Activated CD8-positive, alpha-beta memory T cell treated with anti-CD3 and anti-CD28 coated beads for 36 hours (primary cell): ENCODE data around the gene CHRM5. TPM values are rescaled to one million over a fixed set of nuclear protein-coding genes. Genes with fewer than 3 reads are reported as not detected.
"Not testable (repeated sequence)": the region's sequence is repeated elsewhere in the genome, so short reads cannot be mapped to it uniquely, and the experiment has no call there.

Experiments
- CTCF ChIA-PET: fragments of 350-600 bp; sonication (Branson Sonifier 250); formaldehyde crosslinking; loops from one replicate; lab custom pipeline; 2021; ENCODE audit warnings: antibody characterized with exemption; lab: Charles Lee
- POLR2A ChIA-PET: fragments of 350-600 bp; sonication (Branson Sonifier 250); formaldehyde crosslinking; loops from one replicate; lab custom pipeline; 2021; ENCODE audit warnings: antibody characterized with exemption; lab: Charles Lee
- total RNA-seq, 2 experiments: library from RNA; stranded (reverse); gene quantifications; one replicate each; pipeline ENCODE4 v1.2.3, GENCODE V29; 2021

Gene CHRM5
- total RNA-seq, 2 experiments from 2014 or later: not detected

DNA sequence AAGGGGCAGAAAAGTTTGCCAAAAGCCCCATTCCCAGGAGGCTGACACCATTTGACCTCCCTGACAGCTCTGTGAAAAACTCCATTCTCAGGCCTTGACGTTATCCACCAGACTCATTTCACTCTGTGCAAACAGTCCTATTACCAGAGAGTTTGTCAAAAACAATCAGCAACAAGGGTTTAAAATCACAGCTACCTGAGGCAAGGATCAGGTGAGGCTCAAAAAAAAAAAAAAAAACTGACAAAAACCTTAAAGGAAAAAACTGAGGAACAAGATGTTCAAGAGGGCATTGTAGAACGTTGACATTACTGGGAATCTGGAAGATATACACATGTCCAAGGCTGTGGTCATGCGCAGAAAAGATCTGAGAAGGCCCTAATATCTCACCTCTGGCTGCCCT is 59.3 kb downstream of the CHRM5 start:
- CTCF ChIA-PET: interaction anchor here (0.6 kb wide), 1 partner anchor 12 kb away, joined by 4 read pairs; the partner anchor contains the start of gene AVEN
- POLR2A ChIA-PET: no interaction called here

DNA sequence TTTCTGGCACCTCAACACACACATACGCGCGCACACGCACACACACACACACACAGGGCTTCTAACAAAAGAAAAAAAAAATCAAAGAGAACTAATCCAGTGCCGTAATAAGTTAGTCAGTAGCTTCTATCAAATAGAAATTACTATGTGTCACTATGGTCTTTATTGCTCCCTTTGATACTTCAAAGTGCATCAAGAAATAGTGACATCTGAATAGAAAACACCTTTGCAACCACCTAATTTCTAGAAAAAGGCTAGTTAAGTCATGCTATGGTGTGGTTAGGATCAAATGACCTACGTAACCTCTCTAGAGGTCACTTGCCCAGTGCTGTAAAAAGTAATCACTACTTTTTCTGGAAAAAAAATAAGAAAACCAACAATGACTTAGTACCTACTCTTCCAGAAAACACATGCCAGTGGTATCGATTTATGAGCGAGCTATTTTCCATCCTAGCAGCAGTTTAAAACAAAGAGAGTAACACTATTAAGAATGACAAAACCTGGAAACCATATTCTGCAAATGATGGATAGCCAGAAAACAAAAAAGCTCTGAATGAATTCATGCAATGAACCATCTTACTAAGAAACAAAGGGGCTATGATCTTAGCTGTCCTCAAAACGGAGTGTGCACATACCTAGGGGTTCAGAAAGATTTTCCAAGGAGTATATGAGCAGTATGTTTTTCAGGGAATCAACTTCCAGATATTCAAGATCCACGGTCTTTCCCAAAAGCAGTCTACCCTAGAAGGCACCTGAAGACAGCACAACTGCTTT is 63.9 kb downstream of the CHRM5 start:
- ChIA-PET CTCF (no interaction called here), POLR2A (no interaction called here)

DNA sequence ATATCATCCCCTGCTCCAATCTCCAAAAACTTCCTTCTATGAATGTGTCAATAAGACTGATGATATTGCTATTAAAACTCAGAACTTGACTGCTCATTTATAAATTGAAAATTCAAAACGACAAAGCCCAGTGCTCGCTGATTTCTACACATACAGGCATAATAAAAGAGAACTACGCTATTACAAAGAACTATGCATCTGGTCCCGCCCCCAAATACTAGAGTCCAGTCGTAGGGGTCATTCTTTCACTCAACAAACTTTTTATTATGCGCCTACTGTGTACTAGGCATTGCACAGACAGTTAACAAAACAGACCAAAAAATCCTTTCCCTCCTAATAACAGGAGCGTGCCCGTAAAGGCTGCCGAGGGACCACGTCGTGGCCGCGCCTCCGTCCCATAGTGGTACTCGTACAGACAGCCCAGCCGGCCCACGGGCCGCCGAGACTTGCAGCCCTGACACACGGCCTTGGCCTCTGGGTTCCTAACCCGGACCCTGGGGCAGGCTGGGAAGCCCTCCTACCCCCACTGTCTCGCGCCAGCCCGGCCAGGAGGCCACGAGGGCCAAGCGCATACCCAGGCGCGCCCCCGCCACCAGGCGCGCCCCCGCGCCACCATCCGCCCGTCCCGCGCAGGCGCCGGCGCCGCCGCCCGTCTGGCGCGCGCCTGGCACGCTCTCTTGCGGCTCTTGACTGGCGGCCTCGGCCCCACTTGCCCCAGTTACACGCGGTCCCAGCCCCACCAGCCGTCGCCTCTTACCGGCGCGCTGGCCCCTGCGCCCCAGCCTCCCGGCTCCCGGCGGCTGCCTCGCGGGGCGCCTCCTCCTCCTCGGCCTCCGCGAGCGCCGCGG is 70.0 kb downstream of the CHRM5 start:
- POLR2A ChIA-PET: no interaction called here
- CTCF ChIA-PET: no interaction called here

DNA sequence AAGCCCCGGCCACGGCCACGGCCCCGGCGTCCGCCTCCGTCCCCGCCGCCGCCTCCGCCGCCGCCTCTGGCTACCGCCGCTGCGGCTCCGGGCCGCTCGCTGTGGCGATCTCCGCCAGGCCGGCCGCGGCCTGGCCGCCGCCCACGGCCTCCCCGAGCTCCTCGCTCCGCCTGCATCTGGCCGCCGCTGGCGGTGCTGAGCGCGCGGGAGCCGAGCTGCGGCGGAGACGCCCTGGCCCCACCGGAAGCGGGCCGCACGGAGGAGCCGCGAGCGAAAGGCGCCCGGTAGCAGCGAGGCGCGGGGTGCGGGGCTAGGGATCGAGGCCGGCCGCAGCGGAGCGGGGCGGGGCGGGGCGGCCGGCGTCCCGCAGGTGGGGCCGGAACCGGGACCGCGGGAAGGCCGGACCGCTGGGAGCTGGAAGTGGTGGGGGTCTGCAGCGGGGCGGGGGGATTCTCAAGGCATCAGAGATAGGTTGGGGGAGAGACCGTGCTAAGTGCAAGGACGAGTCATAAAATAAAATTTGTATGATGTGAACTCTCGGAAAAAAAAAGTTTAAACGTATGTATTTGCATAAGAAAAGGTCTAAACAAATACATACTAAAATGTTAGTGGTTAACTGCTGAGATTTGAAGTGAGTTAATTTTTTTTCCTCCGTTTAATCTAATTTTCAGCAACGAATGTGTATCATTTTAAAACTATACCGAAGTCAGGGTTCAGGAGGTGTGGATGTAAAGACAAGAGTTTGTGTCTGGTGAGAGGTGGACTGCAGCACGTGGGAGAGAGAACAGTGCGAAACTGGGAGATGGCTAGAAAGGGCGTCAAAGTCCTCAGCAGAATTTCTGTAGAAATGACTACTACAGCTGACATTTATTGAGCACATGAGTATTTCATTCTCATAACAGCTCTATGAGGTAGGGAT is 70.8 kb downstream of the CHRM5 start, which contains the start of gene AVEN:
AVEN (minus strand) TSS at position 334 of the 919 bp plus-strand sequence; CDS start at position 176, 158 bp downstream.
- ChIA-PET CTCF (interaction anchor here (0.6 kb wide), 1 partner anchor 12 kb away, joined by 4 read pairs; no protein-coding TSS in a partner anchor), POLR2A (interaction anchor here (1.0 kb wide), 1 partner anchor 172 kb away, joined by 3 read pairs; no protein-coding TSS in a partner anchor)

DNA sequence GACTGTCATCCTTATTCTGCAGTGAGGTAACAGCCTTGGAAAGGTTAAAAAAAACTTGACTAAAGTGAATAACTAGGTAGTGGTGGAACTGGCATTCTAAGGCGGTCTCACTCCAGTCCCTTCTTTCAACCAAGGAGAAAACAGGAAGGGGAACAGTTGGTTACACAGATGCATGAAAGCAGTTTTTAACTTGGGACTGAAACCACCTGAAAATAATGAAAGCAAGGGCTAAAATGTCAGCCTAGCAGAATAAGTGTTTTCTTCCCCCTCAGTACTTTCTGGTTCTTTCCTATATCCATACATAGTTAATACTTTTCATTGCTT is 71.5 kb downstream of the CHRM5 start:
- ChIA-PET POLR2A (interaction anchor here (1.0 kb wide), 1 partner anchor 171 kb away, joined by 3 read pairs; no protein-coding TSS in a partner anchor), CTCF (interaction anchor here (1.7 kb wide), 1 partner anchor 170 kb away, joined by 3 read pairs; the partner anchor contains the start of gene KATNBL1)

DNA sequence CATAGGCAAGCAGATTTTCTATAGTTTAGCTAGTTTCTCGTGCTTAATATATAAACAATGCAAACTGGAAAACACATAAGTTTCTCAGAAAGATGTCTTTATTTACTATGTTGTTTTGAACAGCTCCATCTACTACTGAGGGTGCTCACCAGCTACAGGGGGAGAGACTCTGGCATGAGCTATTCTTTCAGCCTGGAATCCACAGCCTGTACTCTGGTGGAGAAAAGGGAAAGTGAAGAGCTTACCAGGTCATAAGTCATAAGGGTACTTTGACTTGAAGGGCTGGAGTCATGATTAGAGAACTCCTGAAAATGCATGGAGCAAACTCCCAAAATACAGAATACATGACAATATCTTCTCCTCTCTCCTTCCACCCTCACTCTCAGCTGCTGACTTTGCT is 75.1 kb downstream of the CHRM5 start:
- ChIA-PET POLR2A (no interaction called here), CTCF (no interaction called here)

DNA sequence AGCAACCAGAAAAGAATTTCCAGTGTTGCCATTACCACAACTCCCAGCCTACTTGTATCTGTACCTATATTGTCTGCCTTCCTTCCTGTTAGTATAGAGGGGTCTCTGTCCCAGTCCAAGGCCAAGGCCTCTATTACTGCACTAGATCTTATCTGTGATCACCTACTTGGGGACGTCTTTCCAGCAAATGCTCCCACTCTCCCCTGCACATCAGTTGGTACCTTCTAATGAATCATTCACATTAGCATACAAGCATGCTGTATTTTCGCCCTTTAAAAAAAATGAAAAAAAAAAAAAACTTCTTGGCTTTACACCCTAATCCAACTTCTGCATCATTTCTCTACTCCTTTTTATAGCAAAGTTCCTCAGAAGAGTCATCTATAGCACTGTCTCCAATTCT is 75.5 kb downstream of the CHRM5 start:
- CTCF ChIA-PET: no interaction called here
- POLR2A ChIA-PET: no interaction called here

DNA sequence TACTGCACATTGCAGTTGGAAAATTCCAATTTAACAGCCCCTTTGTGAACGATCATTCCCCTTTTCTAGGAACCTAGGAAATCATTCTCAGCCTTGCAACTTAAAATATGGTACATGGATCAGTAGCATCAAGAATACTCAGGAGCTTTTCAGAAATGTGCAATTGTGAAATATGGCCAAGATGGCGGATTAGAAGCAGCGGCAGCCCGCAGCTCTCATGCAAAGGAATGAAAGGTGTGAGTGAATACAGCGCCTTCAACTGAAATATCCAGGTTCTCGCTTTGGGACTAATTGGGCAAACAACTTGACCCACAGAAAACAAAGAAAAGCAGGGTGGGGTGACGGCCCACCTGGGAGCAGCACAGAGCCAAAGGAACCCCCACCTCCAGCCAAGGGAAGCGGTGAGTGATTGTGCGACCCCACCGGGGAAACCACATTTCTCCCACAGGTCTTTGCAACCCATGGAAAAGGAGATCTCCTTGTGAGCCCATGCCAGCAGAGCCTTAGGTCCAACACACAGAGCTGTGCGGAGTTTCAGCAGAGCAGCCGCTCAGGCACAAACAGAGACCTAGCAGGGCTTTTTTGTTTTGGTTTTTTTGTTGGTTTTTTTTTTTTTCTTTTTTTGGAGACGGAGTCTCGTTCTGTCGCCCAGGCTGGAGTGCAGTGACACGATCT is 78.3 kb downstream of the CHRM5 start:
- POLR2A ChIA-PET: no interaction called here
- CTCF ChIA-PET: no interaction called here

DNA sequence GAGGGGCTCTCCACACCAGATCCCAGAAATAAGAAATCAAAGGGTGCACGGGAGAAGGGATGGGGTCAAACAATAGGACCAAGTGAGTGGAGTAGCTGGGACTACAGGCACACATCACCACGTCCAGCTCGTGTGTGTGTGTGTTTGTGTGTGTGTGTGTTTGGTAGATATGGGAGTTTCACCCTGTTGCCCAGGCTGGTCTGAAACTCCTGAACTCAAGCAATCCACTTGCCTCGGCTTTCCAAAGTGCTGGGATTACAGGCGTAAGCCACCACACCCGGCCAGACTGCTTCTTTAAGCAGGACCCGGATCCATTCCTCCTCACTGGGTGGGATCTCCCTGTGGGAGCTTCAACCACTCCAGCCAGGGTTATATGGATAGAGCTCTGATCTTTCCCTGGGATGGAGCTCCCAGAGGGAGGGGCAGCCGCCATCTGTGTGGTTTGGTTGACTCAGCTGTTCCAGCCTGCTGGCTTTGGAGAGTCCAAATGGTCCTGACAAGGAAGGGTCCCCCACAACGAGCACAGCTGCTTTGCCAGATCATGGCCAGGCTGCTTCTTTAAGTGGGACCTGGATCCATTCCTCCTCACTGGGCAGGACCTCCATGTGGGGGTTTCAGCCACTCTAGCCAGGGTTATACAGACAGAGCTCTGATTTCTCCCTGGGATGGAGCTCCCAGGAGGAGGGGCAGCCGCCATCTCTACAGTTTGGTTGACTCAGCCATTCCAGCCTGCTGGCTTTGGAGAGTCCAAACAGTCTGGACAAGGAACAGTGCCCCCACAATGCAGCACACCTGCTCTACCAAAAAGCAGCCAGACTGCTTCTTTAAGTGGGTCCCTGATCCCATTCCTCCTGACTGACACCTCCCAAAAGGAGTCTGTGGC is 79.8 kb downstream of the CHRM5 start:
- ChIA-PET POLR2A (no interaction called here), CTCF (interaction anchor here (0.5 kb wide), 1 partner anchor 13 kb away, joined by 3 read pairs; no protein-coding TSS in a partner anchor)

DNA sequence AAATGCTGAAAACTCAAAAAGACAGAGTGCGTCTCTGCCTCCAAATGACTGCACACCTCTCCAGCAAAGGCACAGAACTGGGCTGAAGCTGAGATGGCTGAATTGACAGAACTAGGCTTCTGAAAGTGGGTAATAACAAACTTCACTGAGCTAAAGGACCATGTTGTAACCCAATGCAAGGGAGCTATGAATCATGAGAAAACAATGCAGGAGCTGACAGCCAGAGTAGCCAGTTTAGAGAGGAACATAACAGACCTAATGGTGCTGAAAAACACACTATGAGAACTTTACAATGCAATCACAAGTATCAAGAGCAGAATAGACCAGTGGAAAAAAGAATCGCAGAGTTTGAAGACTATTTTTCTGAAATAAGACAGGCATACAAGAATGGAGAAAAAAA is 80.8 kb downstream of the CHRM5 start:
- ChIA-PET CTCF (no interaction called here), POLR2A (no interaction called here)

DNA sequence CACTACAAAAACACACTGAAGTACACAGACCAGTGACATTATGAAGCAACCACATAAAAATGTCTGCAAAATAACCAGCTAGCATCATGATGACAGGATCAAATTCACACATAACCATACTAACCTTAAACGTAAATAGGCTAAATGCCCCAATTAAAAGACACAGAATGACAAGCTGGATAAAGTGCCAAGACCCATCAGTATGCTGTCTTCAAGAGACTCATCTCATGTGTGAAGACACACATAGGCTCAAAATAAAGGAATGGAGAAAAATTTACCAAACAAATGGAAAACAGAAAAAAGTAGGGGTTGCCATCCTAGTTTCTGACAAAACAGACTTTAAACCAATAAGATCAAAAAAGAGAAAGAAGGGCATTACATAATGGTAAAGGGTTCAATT is 82.1 kb downstream of the CHRM5 start:
- POLR2A ChIA-PET, CTCF ChIA-PET: not testable (repeated sequence)

DNA sequence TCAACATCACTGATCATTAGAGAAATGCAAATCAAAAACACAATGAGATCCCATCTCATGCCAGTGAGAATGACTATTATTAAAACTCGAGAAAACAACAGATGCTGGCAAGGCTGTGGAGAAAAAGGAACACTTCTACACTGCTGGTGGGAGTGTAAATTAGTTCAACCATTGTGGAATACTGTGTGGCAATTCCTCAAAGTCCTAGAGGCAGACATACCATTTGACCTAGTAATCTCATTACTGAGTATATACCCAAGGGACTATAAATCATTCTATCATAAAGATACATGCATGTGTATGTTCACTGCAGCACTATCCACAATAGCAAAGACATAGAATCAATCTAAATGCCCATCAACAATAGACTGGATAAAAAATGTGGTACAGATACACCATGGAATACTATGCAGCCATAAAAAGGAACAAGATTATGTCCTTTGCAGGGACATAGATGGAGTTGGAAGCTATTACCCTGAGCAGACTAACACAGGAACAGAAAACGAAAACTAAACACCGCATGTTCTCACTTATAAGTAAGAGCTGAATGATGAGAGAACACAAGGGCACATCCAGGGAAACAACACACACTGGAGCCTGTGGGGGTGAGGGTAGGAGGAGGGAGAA is 85.9 kb downstream of the CHRM5 start:
- ChIA-PET CTCF (no interaction called here), POLR2A (no interaction called here)

DNA sequence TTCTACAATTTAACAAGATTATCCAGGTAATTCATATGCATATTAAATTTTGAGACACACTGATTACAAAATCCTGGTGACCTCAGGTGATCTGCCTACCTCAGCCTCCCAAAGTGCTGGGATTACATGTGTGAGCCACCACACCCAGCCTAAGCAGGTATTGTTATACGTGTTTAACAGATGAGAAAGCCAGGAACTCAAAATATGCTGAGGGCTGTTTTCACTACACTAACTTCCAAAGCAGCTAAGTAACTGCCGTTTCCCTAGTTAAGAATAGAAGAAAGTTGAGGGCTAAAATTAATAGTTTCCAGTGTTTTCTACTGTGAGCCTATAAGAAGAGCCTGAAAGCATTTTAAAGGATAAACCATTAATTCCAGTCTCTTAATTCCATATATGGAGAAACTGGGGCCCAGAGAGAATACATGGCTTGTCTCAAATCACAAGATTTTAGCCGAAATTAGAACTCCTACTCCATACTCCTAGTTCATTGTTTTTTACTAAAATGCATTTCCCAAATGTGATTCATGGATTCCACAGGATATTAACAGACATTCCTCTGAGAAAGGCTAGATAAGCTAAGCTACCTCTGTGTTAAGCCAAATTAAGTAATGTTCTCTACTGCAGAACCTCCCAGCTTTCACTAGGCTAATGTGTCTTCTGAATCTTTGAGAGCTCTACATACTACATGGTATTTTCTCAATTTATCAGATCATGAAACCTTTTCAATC is 87.7 kb downstream of the CHRM5 start:
- ChIA-PET POLR2A (no interaction called here), CTCF (no interaction called here)

DNA sequence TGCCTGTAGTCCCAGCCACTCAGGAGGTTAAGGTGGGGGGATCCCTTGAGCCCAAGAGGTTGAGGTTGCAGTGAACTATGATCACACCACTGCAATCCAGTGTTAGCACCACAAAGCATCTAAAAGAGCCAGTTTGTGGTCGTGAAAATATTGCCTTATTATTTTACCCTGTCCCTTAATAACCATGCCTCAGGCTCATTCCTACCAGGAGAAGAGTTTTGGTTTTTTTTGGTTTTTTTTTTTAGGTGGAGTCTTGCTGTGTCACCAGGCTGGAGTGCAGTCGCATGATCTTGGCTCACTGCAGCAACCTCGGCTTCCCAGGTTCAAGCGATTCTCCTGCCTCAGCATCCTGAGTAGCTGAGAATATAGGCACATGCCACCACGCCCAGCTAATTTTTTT is 88.6 kb downstream of the CHRM5 start:
- ChIA-PET POLR2A (no interaction called here), CTCF (no interaction called here)

DNA sequence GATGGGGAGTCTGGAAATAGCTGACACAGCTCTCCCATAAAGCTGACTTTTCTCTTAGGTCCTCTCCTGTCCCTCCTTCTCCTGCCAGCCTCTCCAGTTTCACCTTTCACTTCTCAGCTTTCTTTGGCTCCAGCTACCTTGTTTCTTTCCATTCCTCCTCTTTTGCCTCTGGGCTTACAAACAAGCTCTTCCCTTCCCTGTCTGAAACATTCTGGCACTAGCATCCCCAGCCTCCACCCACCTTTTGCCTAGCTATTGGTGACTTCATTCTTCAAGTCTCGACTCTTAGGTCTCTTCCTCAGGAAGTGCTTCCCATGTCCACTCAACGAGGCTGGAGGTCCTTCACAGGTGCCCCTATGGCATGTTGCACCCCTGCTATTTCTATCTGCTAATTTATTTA is 91.2 kb downstream of the CHRM5 start:
- ChIA-PET POLR2A (no interaction called here), CTCF (no interaction called here)

DNA sequence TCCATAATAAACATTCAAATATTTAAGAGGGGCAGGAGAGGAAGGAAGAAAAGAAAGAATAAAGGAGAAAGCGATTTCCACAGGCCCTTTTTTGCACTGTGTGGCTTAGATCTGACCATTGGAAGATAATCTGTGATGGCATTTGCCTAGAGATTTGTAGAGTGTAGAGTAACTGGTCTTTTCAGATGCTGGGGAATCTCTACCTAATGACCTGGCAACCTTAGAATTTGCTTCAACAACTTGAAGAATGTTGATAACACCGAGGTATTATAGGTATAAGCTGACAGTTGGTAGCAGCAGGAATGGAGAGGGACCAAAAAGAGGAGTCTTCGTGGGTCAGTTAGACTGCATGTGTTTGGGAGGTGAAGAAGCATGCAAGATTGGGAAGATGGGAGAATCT is 91.6 kb downstream of the CHRM5 start:
- POLR2A ChIA-PET: no interaction called here
- CTCF ChIA-PET: no interaction called here

DNA sequence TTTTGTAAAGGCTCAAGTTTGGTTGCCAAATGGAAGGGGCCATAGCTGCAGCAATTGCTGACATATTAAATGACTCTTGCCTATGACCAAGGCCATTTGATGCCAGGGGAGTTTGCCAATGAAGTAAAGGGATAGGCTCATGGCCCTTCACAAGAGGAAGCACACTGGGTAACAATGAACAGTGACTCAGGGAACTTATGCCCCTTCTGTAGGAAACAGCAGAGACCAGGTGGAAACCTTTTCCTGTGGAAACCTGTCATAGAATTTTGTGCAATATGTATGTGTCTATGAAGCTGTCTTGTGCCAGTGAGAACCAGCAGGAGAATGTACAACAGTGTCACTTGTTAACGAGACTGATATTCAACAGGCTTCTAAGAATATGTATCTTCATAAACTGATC is 96.1 kb downstream of the CHRM5 start:
- CTCF ChIA-PET: interaction anchor here (0.6 to 1.3 kb wide), 2 partner anchors 38 to 415 kb away, joined by 3 read pairs; no protein-coding TSS in a partner anchor
- POLR2A ChIA-PET: no interaction called here
